SU-DHL-6 (cell line): ENCODE data around the gene GALNT14.

Experiments used
- EZH2phosphoT487 ChIP-seq: fragments of 200-600 bp; sonication (generic), shearing (Covaris generic); conservative IDR thresholded peaks from 2 replicates; pipeline ENCODE4 v1.6.1; 2018; ENCODE audit warnings: mild to moderate bottlenecking, antibody characterized with exemption, low read length, moderate library complexity, mixed read lengths
- TF ChIP-seq, protein P1 (sequence below): fragments of 200-600 bp; sonication (generic); IDR thresholded peaks from one replicate; pipeline ENCODE4 v1.5.1; 2017; ENCODE audit warnings: antibody characterized with exemption, mild to moderate bottlenecking, low read length, moderate library complexity; ENCODE audit not compliant: insufficient read depth, poor library complexity, severe bottlenecking

DNA sequence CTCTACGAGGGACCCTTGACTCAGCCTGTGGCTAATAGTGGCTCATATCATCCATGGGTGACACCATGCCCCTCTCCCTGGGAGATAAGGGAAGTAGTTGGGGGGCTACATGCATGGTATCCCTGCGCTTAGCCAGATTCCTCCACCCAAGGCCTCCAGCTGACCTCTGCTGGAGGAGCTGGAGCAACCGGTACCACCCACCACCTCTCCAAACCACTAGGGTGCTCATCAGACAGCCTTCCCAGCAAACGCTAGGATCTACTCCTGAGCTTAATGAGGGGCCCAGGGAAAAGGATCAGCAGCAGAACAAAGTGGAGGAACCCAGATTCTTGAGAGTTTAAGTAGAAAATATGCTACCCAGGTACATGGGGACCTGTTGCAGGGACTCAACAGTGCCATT lies 255.1 kb downstream of the GALNT14 start:
- TF ChIP-seq, protein P1, sequence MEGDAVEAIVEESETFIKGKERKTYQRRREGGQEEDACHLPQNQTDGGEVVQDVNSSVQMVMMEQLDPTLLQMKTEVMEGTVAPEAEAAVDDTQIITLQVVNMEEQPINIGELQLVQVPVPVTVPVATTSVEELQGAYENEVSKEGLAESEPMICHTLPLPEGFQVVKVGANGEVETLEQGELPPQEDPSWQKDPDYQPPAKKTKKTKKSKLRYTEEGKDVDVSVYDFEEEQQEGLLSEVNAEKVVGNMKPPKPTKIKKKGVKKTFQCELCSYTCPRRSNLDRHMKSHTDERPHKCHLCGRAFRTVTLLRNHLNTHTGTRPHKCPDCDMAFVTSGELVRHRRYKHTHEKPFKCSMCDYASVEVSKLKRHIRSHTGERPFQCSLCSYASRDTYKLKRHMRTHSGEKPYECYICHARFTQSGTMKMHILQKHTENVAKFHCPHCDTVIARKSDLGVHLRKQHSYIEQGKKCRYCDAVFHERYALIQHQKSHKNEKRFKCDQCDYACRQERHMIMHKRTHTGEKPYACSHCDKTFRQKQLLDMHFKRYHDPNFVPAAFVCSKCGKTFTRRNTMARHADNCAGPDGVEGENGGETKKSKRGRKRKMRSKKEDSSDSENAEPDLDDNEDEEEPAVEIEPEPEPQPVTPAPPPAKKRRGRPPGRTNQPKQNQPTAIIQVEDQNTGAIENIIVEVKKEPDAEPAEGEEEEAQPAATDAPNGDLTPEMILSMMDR, result no peak
- TF ChIP-seq EZH2phosphoT487, result no peak
